ENCODE results near the gene CHCHD6. TPM values are rescaled to one million over a fixed set of nuclear protein-coding genes. Genes with fewer than 3 reads are reported as not detected.

CHCHD6 gene
- total RNA-seq, 4 donors from 2014 or later = 30.3 to 46.5 (median 33.6) TPM

DNA sequence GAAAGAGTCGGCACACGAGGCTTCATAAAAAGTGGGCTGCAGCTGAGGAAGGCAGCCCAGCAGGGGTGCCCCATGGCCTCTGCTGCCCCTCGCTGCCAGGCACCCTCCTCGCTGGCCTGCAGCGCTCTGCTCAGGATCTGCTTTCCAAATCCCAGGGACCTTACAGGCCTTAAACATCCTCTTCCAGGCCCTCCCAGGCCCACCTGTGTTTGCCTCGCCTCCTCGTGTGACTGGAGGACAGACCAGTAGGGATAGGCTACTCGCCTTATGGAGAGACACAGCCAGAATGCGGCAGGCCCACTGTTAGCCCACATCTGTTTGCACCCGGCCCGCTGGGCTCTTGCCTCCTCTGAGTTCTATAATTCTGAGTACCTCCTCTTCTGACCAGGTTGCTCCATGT is 154.4 kb downstream of the CHCHD6 start:
- DNase-seq (ENCODE audit: low spot score in 2 of 2) = no peak
- Histone ChIP-seq H3K27ac (no peak overlapping the region), H3K4me1 (no peaks in the 10 kb centered on the region), H3K27me3 (no peaks in the 10 kb centered on the region), H3K9me3 (no peaks in the 10 kb centered on the region), H3K4me3 (no peak overlapping the region), H3K36me3 (peaks cover 0 to 26% (median 0%) of the 10 kb centered on the region in 3 donors)
- TF ChIP-seq EP300 (IDR thresholded peaks at IDR 0.05) (no peak), POLR2A (IDR thresholded peaks at IDR 0.05) (no peak)
- TF ChIP-seq, protein P1, sequence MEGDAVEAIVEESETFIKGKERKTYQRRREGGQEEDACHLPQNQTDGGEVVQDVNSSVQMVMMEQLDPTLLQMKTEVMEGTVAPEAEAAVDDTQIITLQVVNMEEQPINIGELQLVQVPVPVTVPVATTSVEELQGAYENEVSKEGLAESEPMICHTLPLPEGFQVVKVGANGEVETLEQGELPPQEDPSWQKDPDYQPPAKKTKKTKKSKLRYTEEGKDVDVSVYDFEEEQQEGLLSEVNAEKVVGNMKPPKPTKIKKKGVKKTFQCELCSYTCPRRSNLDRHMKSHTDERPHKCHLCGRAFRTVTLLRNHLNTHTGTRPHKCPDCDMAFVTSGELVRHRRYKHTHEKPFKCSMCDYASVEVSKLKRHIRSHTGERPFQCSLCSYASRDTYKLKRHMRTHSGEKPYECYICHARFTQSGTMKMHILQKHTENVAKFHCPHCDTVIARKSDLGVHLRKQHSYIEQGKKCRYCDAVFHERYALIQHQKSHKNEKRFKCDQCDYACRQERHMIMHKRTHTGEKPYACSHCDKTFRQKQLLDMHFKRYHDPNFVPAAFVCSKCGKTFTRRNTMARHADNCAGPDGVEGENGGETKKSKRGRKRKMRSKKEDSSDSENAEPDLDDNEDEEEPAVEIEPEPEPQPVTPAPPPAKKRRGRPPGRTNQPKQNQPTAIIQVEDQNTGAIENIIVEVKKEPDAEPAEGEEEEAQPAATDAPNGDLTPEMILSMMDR (IDR thresholded peaks at IDR 0.05) = no peak
- 81 to 85% methylated on average over 11 of the region's 11 CpGs for WGBS, 2 donors

DNA sequence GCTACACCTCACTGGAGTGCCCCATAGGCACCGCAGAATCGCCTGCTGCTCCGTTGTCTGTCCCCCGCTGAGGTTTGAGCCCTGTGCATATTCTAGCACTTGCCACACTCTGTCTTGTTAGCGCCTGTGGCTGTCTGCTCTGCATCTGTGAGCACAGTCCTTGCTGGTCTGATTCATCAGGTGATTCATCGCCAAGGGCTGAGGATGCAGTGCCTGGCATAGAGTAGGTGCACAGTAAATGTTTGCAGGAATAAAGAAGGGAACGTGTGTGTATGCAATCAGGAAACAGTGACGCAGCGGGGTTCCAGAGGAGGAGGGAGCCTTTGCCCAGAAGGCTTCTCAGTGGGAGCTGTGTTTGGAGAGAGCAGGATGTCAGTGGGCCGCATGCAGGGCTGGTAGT is 154.8 kb downstream of the CHCHD6 start:
- no peak overlapping the region for H3K27ac ChIP-seq
- WGBS, 2 donors = 82 to 88% methylated on average over 10 of the region's 10 CpGs
- no peaks in the 10 kb centered on the region for H3K4me1 ChIP-seq
- H3K27me3 ChIP-seq = no peaks in the 10 kb centered on the region
- TF ChIP-seq POLR2A (IDR thresholded peaks at IDR 0.05) (no peak), EP300 (IDR thresholded peaks at IDR 0.05) (no peak)
- TF ChIP-seq, protein P1 (IDR thresholded peaks at IDR 0.05) = no peak
- H3K4me3 ChIP-seq = no peak overlapping the region
- no peaks in the 10 kb centered on the region for H3K9me3 ChIP-seq
- no peak for DNase-seq (ENCODE audit: low spot score in 2 of 2)
- peaks cover 0 to 30% (median 0%) of the 10 kb centered on the region in 3 donors for H3K36me3 ChIP-seq

DNA sequence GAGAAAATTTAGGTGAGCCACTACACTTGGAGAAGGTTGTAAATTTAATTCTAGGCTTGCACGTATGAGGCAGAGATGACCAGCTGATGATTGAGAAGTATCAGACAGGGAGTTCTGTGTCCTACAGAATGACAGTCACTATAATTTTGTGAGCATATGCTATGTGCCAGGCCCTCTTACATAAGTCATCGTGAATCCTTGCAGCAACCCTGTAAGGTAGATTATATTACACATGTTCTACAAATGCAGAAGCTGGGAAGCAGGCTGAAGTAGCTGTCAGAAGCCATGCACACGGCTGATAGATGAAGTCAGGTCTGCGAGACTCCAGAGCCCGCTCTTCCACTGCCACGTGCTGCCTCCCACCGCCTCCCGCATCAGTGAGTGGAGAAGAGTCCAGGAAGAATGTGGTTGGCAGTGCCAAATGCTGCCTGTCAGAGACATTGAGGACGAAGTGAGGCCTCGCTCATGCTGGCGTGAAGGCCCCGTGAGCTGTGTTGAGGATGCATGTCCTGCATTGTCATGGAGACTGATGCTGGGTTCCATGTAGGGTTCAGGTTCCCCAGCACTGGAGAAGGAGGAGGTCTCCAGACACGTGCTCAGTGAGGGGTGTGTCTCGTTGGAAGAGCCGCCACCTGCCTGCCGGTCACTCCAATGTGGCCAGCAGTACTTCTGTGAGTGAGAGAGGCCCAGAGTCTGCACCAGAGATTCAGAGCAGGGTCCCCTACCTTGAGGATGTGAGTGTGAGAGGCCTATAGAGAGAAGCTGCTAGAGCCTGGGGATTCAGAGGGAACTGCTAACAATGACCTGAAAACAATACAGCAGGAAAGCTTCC is 155.6 kb downstream of the CHCHD6 start:
- no peaks in the 10 kb centered on the region for H3K9me3 ChIP-seq
- H3K36me3 ChIP-seq = peaks cover 0 to 32% (median 0%) of the 10 kb centered on the region in 3 donors
- H3K4me3 ChIP-seq = no peak overlapping the region
- H3K4me1 ChIP-seq = no peaks in the 10 kb centered on the region
- H3K27me3 ChIP-seq = no peaks in the 10 kb centered on the region
- WGBS, 2 donors = 87 to 92% methylated on average over 16 of the region's 16 CpGs
- DNase-seq (ENCODE audit: low spot score in 2 of 2) = no peak
- H3K27ac ChIP-seq = no peak overlapping the region
- TF ChIP-seq, protein P1 (IDR thresholded peaks at IDR 0.05) = no peak
- TF ChIP-seq EP300 (IDR thresholded peaks at IDR 0.05) = no peak
- TF ChIP-seq POLR2A (IDR thresholded peaks at IDR 0.05) = no peak

DNA sequence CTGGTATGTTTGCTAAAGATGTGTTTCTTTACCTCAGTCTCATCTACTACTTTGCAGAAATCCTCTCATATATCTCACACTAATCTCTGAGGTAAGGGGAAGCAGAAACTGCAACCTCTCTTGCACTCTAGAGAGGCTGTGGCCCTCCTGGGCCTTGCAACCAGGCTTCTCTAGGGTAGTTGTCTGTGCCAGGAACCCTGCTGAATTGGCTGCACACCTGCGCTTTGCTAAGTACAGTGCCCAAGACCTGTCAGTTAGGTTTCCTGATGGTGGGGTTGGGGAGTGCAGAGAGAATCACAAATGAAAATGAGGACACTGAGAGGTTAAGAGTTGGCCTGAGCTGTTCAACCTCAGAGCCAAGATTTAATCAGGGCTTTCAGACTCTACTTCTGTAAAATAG is 161.7 kb downstream of the CHCHD6 start:
- WGBS, 2 donors = 80 to 100% methylated on average over 1 of the region's 1 CpG
- DNase-seq (ENCODE audit: low spot score in 2 of 2) = no peak

More for the DNA sequence above, 161.7 kb downstream of the CHCHD6 start:
- Histone ChIP-seq H3K36me3 (peaks cover 0 to 23% (median 0%) of the 10 kb centered on the region in 3 donors), H3K4me1 (no peaks in the 10 kb centered on the region), H3K9me3 (no peaks in the 10 kb centered on the region), H3K27me3 (no peaks in the 10 kb centered on the region), H3K4me3 (no peak overlapping the region), H3K27ac (no peak overlapping the region)
- TF ChIP-seq POLR2A (IDR thresholded peaks at IDR 0.05) (no peak), EP300 (IDR thresholded peaks at IDR 0.05) (no peak)
- TF ChIP-seq, protein P1 (IDR thresholded peaks at IDR 0.05) = no peak
